Left lung (tissue), 10 donors: ENCODE measurements around the gene MRPS9. TPM values are rescaled to one million over a fixed set of nuclear protein-coding genes. Genes with fewer than 3 reads are reported as not detected.

Experiments
- ATAC-seq: fragments of 200-7000 bp; cut with Tn5 transposase; one replicate; pipeline ENCODE4 v1.9.1; 2020; ENCODE audit warnings: moderate library complexity
- DNase-seq, 4 donors: peaks; one replicate each; pipeline ENCODE4 v3.0.0-alpha.2; 2013 to 2020
- H3K27ac ChIP-seq, 2 donors: fragments of 200-600 bp; sonication (generic) in 1 of 2; one replicate each; pipeline versions ENCODE4 v1.5.0 to v1.8.0; 2020 to 2021
- H3K27me3 ChIP-seq, 2 donors: fragments of 200-600 bp; sonication (generic) in 1 of 2; one replicate each; pipeline versions ENCODE4 v1.5.0 to v1.8.0; 2020 to 2021
- H3K36me3 ChIP-seq, 2 donors: fragments of 200-600 bp; sonication (generic) in 1 of 2; one replicate each; pipeline versions ENCODE4 v1.5.0 to v1.8.0; 2020 to 2021
- H3K4me1 ChIP-seq, 2 donors: fragments of 200-600 bp; one replicate each; pipeline ENCODE4 v1.8.0; 2021
- H3K4me3 ChIP-seq, 2 donors: fragments of 200-600 bp; sonication (generic) in 1 of 2; one replicate each; pipeline versions ENCODE4 v1.5.0 to v1.8.0; 2020 to 2021; ENCODE audit warnings: mild to moderate bottlenecking in 1 of 2
- H3K9me3 ChIP-seq, 2 donors: fragments of 200-600 bp; sonication (generic) in 1 of 2; one replicate each; pipeline versions ENCODE4 v1.5.0 to v1.8.0; 2020 to 2021
- CTCF ChIP-seq, 2 donors: fragments of 200-600 bp; sonication (generic) in 1 of 2; IDR thresholded peaks; one replicate each; pipeline versions ENCODE4 v1.5.0 to v1.8.0; 2021; ENCODE audit warnings: antibody characterized with exemption in 2 of 2
- intact Hi-C, 2 donors: fragments of 100-400 bp; cut with DNase I; formaldehyde crosslinking; loops; one replicate each; pipeline versions ENCODE4 v1.11.2 to v1.14.2; 2022
- polyA plus RNA-seq, 6 donors: library from polyadenylated mRNA; unstranded; fragments of 120-200 nt; gene quantifications; one replicate each; pipeline ENCODE4 v1.2.1, GENCODE V29; 2013; ENCODE audit not compliant: insufficient read length in 6 of 6
- total RNA-seq, 2 donors: library from RNA; stranded (reverse); fragmentation: NEBNext Ultra II Directional; extraction: Animal tissue kit (Norgen Biotek cat#: 25700); gene quantifications; one replicate each; pipeline ENCODE4 v1.2.1, GENCODE V29; 2021
- donor health status: DM: no; HTN: yes; CAD: no.
- donor health status: DM: no; HTN: no; CAD: no.

Gene MRPS9
- total and polyA plus RNA-seq, 8 donors: 14.3 to 45.0 (median 39.0) TPM

DNA sequence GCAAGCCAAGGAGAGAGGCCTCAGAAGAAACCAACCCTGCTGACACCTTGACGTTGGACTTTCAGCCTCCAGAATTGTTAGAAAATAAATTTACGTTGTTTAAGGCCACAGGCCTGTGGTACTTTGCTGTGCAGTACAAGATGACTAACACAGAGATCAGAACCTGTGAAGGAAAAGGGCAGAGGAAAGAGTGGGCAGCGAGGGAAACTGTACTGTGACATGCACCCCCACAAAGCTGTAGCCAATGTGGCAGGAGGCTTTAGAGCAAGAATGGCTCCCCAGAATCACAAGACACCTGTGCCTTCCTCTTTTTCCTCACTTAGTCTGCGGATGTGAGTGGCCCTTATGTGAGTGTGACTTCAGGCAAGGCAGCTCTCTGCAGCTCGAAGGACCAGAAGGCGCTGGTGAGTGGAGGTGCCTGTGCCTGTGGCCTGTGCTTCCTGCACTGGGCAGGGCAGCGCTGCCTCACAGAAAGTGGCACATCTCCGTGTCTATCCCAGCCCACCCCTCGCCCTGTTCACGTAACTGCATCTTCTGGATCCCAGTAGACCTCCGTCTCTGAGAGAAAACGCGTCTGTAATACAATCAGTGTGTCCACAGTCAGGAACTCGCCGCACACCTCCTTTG lies 89.5 kb downstream of the MRPS9 start:
- Histone ChIP-seq H3K9me3 (no peaks in the 10 kb centered on the region), H3K4me1 (no peaks in the 10 kb centered on the region), H3K4me3 (no peak overlapping the region), H3K27ac (no peak overlapping the region), H3K36me3 (no peaks in the 10 kb centered on the region), H3K27me3 (no peaks in the 10 kb centered on the region)
- ATAC-seq (no peak), DNase-seq (no peak)
- intact Hi-C loops: no loop called here
- TF ChIP-seq CTCF (IDR thresholded peaks at IDR 0.05): no peak

GRCh38 chr2:105129722-105130232 lies 91.9 kb downstream of the MRPS9 start:
- Histone ChIP-seq H3K27me3 (no peaks in the 10 kb centered on the region), H3K27ac (no peak overlapping the region), H3K4me3 (no peak overlapping the region), H3K9me3 (no peaks in the 10 kb centered on the region), H3K36me3 (no peaks in the 10 kb centered on the region), H3K4me1 (no peaks in the 10 kb centered on the region)
- intact Hi-C loops: no loop called here
- DNase-seq (no peak), ATAC-seq (no peak)
- no peak for TF ChIP-seq CTCF (IDR thresholded peaks at IDR 0.05)

DNA sequence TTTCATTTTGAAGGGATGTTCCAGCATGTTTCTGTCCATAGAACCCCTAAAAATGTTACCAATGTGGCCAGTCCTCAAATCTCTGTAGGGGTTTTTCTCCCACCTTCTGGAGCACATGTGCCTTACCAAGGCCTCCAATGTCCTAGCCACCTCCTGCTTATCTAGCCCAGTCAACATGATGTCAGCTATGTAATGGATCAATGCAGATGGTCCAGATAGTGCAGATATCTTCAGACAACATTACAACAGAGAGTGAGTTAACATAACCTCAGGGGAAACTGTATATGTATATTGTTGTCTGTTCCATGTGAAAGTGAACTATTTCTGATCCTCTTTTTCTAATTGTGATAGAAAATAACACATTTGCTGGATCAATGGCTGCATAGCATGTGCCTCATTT lies 92.7 kb downstream of the MRPS9 start:
- Histone ChIP-seq H3K4me1 (no peaks in the 10 kb centered on the region), H3K27ac (no peak overlapping the region), H3K27me3 (no peaks in the 10 kb centered on the region), H3K36me3 (no peaks in the 10 kb centered on the region), H3K9me3 (no peaks in the 10 kb centered on the region), H3K4me3 (no peak overlapping the region)
- no peak for DNase-seq
- intact Hi-C loops: no loop called here
- TF ChIP-seq CTCF (IDR thresholded peaks at IDR 0.05): no peak
- ATAC-seq: no peak

DNA sequence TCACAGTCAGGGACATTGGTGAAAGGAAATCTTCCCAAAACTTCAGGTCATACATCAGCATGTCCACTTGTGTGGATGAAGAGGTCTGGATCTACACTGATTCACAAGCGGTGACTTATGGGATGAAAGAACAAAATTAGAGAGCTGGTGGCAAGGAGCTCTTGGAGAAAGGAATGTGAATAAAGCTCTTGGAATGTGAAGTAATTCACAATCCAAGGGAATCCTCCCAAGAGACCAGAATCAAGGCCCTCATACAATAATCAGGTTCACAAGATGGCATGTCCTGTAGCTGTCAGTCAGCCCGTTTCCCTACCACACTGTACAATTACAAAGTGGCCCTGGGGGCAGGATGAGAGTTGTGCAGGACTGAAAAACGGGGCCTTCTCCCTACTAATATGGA lies 96.2 kb downstream of the MRPS9 start:
- no peaks in the 10 kb centered on the region for H3K36me3 ChIP-seq
- H3K9me3 ChIP-seq: no peaks in the 10 kb centered on the region
- no peak overlapping the region for H3K4me3 ChIP-seq
- no peak for TF ChIP-seq CTCF (IDR thresholded peaks at IDR 0.05)
- H3K4me1 ChIP-seq: no peaks in the 10 kb centered on the region
- intact Hi-C loops: no loop called here
- no peak overlapping the region for H3K27ac ChIP-seq
- DNase-seq (no peak), ATAC-seq (no peak)
- no peaks in the 10 kb centered on the region for H3K27me3 ChIP-seq

DNA sequence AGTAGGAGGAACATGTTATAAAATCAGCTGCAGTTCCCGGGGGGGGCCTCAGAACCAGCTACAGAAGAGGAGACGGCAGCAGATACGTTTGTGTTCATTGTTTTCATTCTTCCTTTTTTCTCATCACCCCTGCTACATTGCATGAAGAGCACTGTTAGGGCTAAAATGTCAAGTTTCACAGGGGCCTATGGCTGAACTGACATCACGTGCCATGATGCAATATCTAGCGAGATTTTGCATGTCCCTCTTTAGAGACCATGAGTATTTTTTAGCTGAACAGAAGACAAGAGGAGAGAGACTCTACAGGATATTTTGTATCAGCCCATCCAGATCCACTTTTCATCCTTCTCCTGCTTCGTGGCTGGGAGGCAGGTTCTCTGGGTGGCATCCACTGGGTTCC lies 97.6 kb downstream of the MRPS9 start:
- no peak for ATAC-seq
- H3K4me1 ChIP-seq: no peaks in the 10 kb centered on the region

More for the DNA sequence above, 97.6 kb downstream of the MRPS9 start:
- intact Hi-C loops: no loop called here
- H3K27ac ChIP-seq: no peak overlapping the region
- no peaks in the 10 kb centered on the region for H3K9me3 ChIP-seq
- no peaks in the 10 kb centered on the region for H3K36me3 ChIP-seq
- DNase-seq: no peak
- H3K4me3 ChIP-seq: no peak overlapping the region
- TF ChIP-seq CTCF (IDR thresholded peaks at IDR 0.05): no peak
- no peaks in the 10 kb centered on the region for H3K27me3 ChIP-seq
